K562 (cell line): ENCODE results near the gene BST1. TPM values are rescaled to one million over a fixed set of nuclear protein-coding genes. Genes with fewer than 3 reads are reported as not detected.

Experiments
- ATAC-seq: fragments of 200-7000 bp; cut with Tn5 transposase; 3 replicates; pipeline ENCODE4 v1.9.1; 2020; ENCODE audit warnings: moderate library complexity
- BruUV-seq: library from RNA; stranded (reverse); fragments of 400-500 nt; replicated peaks from 2 replicates; lab custom pipeline; 2021; lab: Mats Ljungman, UMichigan
- CTCF ChIA-PET: fragments of 300-600 bp; formaldehyde crosslinking; extraction: SDS; loops from one replicate; lab custom pipeline; 2021; ENCODE audit warnings: low intra/inter-chr PET ratio; lab: Yijun Ruan, JAX
- POLR2A ChIA-PET: fragments of 300-600, 350-650 bp; sonication (Branson Sonifier 250); formaldehyde crosslinking; extraction: SDS; loops from one replicate; lab custom pipeline; 2021; ENCODE audit warnings: antibody characterized with exemption, inconsistent platforms; lab: Yijun Ruan, JAX
- DNase-seq, 4 experiments: peaks; one replicate each; pipeline versions ENCODE4 v3.0.0 to v3.0.0-alpha.2; 2011 to 2018; ENCODE audit warnings: low spot score in 3 of 4, mixed read lengths in 3 of 4; ENCODE audit errors: extremely low read depth in 1 of 4
- FAIRE-seq: peaks from 2 replicates; lab custom pipeline; 2011; peaks lifted over from hg19 to GRCh38; lab: Jason Lieb, UNC
- H2AFZ ChIP-seq: 2 replicates; pipeline ENCODE4 v1.6.0; 2011; ENCODE audit warnings: low read depth, low read length, control low read depth, inconsistent platforms
- H3K27ac ChIP-seq: fragments of 200-600 bp; 3 replicates; pipeline ENCODE4 v1.8.0; 2011; ENCODE audit warnings: low read depth, mild to moderate bottlenecking, control low read depth, inconsistent platforms, low read length, moderate library complexity, mixed read lengths; ENCODE audit errors: extremely low read depth
- H3K27me3 ChIP-seq, 2 experiments: fragments of 300-600 bp in 1 of 2; 2 replicates in 1 of 2; 3 replicates in 1 of 2; pipeline versions ENCODE4 v1.6.0 to v1.8.0; 2011; ENCODE audit warnings: inconsistent platforms in 2 of 2, low read length in 2 of 2, mild to moderate bottlenecking in 1 of 2, mixed read lengths in 1 of 2, moderate library complexity in 1 of 2; ENCODE audit not compliant: control insufficient read depth in 2 of 2, insufficient read depth in 2 of 2
- H3K36me3 ChIP-seq: fragments of 300-600 bp; 3 replicates; pipeline ENCODE4 v1.8.0; 2011; ENCODE audit warnings: mild to moderate bottlenecking, low read length, inconsistent platforms; ENCODE audit not compliant: control insufficient read depth, insufficient read depth
- H3K4me1 ChIP-seq, 2 experiments: fragments of 200-600 bp in 1 of 2; replicated peaks in 1 of 2; 2 replicates in 1 of 2; 3 replicates in 1 of 2; pipeline versions ENCODE4 v1.5.1 to v1.8.0; 2011; ENCODE audit warnings: inconsistent platforms in 2 of 2, low read length in 2 of 2, mild to moderate bottlenecking in 1 of 2, mixed read lengths in 1 of 2, moderate library complexity in 1 of 2; ENCODE audit not compliant: control insufficient read depth in 2 of 2, insufficient read depth in 2 of 2
- H3K4me2 ChIP-seq: 2 replicates; pipeline ENCODE4 v1.6.1; 2011; ENCODE audit warnings: low read length, control low read depth, inconsistent platforms, mixed read lengths; ENCODE audit not compliant: insufficient read depth
- H3K4me3 ChIP-seq: fragments of 200-600 bp; sonication (generic), shearing (Covaris generic); 2 replicates; pipeline ENCODE4 v1.5.1; 2016; ENCODE audit warnings: control low read depth, inconsistent platforms
- H3K79me2 ChIP-seq: fragments of 200-600 bp; 3 replicates; pipeline ENCODE4 v1.8.0; 2011; ENCODE audit warnings: low read length, inconsistent platforms; ENCODE audit not compliant: control insufficient read depth, insufficient read depth
- H3K9ac ChIP-seq, 2 experiments: 2 replicates each; pipeline versions ENCODE4 v1.6.0 to v1.6.1; 2011; ENCODE audit warnings: low read depth in 2 of 2, low read length in 2 of 2, control low read depth in 1 of 2, inconsistent platforms in 1 of 2, mild to moderate bottlenecking in 1 of 2, mixed read lengths in 1 of 2; ENCODE audit not compliant: insufficient read depth in 1 of 2
- H3K9me1 ChIP-seq: one replicate; pipeline ENCODE4 v1.6.0; 2011; ENCODE audit warnings: inconsistent platforms, mild to moderate bottlenecking, low read length, moderate library complexity; ENCODE audit not compliant: control insufficient read depth, insufficient read depth
- H3K9me3 ChIP-seq: replicated peaks from 2 replicates; pipeline ENCODE4 v1.5.1; 2011; ENCODE audit warnings: low read depth, low read length, inconsistent platforms; ENCODE audit not compliant: control insufficient read depth, insufficient read depth
- H4K20me1 ChIP-seq: replicated peaks from 2 replicates; pipeline ENCODE4 v1.6.1; 2011; ENCODE audit warnings: low read length, inconsistent platforms, mixed read lengths; ENCODE audit not compliant: control insufficient read depth, insufficient read depth
- DLX4 ChIP-seq: fragments of 250-450 bp; sonication (Bioruptor Pico); IDR thresholded peaks from 2 replicates; pipeline ENCODE4 v1.6.1; 2021; ENCODE audit warnings: mild to moderate bottlenecking
- HDAC2 ChIP-seq: fragments of 450-650 bp; IDR thresholded peaks from 2 replicates; pipeline ENCODE4 v1.6.1; 2016; ENCODE audit warnings: mild to moderate bottlenecking
- SRSF1 ChIP-seq: fragments of 200-400 bp; formaldehyde crosslinking; IDR thresholded peaks from 2 replicates; pipeline ENCODE4 v1.6.1; 2017; ENCODE audit warnings: mild to moderate bottlenecking, low read depth, low read length, moderate library complexity
- WGBS: fragments of 100-300 bp; shearing (Covaris generic); methylation state at CpG from one replicate; pipeline ENCODE4 v1.1.6; 2016; ENCODE audit warnings: low coverage, mixed read lengths; ENCODE audit not compliant: insufficient coverage; ENCODE audit errors: missing lambda C conversion rate; 5-methylcytosine and 5-hydroxymethylcytosine counted together
- in situ Hi-C: fragments of 300-500 bp; cut with MboI; formaldehyde crosslinking; loops from 4 replicates; pipeline ENCODE4 v1.15.0; 2018; ENCODE audit warnings: inconsistent platforms, mixed read lengths
- intact Hi-C: fragments of 100-400 bp; cut with micrococcal nuclease; formaldehyde crosslinking; loops from 2 replicates; pipeline ENCODE4 v1.14.2; 2022
- polyA plus RNA-seq, 8 experiments: library from polyadenylated mRNA; depleted of rRNA in 4 of 8; stranded (reverse) in 5 of 8; unstranded in 3 of 8; fragments of >200 nt; fragmentation: Nextera tagmentation in 2 of 8; fragmentation: Illumina TruSeq in 1 of 8; extraction: Ambion mirVana in 2 of 8; extraction: Trizol in 1 of 8; gene quantifications; 2 replicates each; pipeline versions ENCODE4 v1.2.1 to v1.2.3, GENCODE V29; 2011 to 2014; ENCODE audit warnings: inconsistent platforms in 1 of 8, missing spikeins in 1 of 8
- total RNA-seq, 7 experiments: library from RNA; depleted of rRNA in 6 of 7; stranded (reverse); fragments of >200 nt in 6 of 7; fragmentation: Illumina TruSeq in 2 of 7; extraction: Trizol in 2 of 7; gene quantifications; 2 replicates each; pipeline versions ENCODE4 v1.2.1 to v1.2.3, GENCODE V29; 2011 to 2021; ENCODE audit warnings: low replicate concordance in 1 of 7

Gene BST1
- total and polyA plus RNA-seq, 9 of the 15 experiments (the other 6 are each of a cell fraction or from before 2014, with no cell fraction given) = 0.04 to 0.38 (median 0.07) TPM; not detected in 6

- Histone ChIP-seq H3K9me3 (no peaks in the 10 kb centered on the region), H3K4me1 (peaks cover 0 to 8% of the 10 kb centered on the region in 2 experiments; a peak in 2 of 5 replicates), H3K9ac (no peak overlapping the region), H3K79me2 (no peaks in the 10 kb centered on the region), H3K27ac (no peak overlapping the region), H3K4me3 (no peak overlapping the region), H3K27me3 (peaks cover 23 to 27% of the 10 kb centered on the region in 2 experiments), H4K20me1 (no peaks in the 10 kb centered on the region), H2AFZ (no peak overlapping the region), H3K9me1 (no peaks in the 10 kb centered on the region), H3K4me2 (no peak overlapping the region), H3K36me3 (no peaks in the 10 kb centered on the region)
- intact Hi-C loops (no loop called here), in situ Hi-C loops (no loop called here)
- TF ChIP-seq SRSF1 = no peak
- TF ChIP-seq HDAC2 = no peak
- no TSS peak for BruUV-seq
- POLR2A ChIA-PET = no interaction called here
- ATAC-seq (no peak), FAIRE-seq (no peak), DNase-seq (no peak)
- CTCF ChIA-PET = no interaction called here
- 0% methylated on average over 4 of the region's 4 CpGs for WGBS
These were observed 71.2 kb downstream of the BST1 start for GRCh38 chr4:15774020-15774420.

- CTCF ChIA-PET = no interaction called here
- Histone ChIP-seq H3K36me3 (no peaks in the 10 kb centered on the region), H3K27me3 (peaks cover 24 to 34% of the 10 kb centered on the region in 2 experiments; a peak in 3 of 5 replicates), H3K79me2 (no peaks in the 10 kb centered on the region), H2AFZ (no peak overlapping the region), H4K20me1 (no peaks in the 10 kb centered on the region), H3K4me1 (peaks cover 0 to 8% of the 10 kb centered on the region in 2 experiments; a peak in 2 of 5 replicates), H3K4me2 (no peak overlapping the region), H3K4me3 (no peak overlapping the region), H3K9me3 (no peaks in the 10 kb centered on the region), H3K9ac (no peak overlapping the region), H3K27ac (no peak overlapping the region), H3K9me1 (no peaks in the 10 kb centered on the region)
- ATAC-seq = no peak
- DNase-seq = no peak
- TF ChIP-seq DLX4 = no peak
- no peak for FAIRE-seq
- POLR2A ChIA-PET = interaction anchor here (0.6 kb wide), 1 partner anchor 550 kb away, joined by 3 read pairs; no protein-coding TSS in a partner anchor
- in situ Hi-C loops = no loop called here
- intact Hi-C loops = no loop called here
- no TSS peak for BruUV-seq
- WGBS = 0% methylated on average over 5 of the region's 5 CpGs
These were observed 74.2 kb downstream of the BST1 start for GRCh38 chr4:15776871-15777648.
